HG02678 (cell line): ENCODE data around the gene IQCH.

Experiments used
- ATAC-seq: cut with Tn5 transposase; IDR thresholded peaks from one replicate; pipeline ENCODE4 v1.9.1; 2021; ENCODE audit warnings: mild to moderate bottlenecking, moderate library complexity; ENCODE audit not compliant: unreplicated experiment

Gene IQCH

GRCh38 chr15:67521783-67522568, 267.4 kb downstream of the IQCH start:
- ATAC-seq = no peak

- no peak for ATAC-seq
These were observed 268.7 kb downstream of the IQCH start for GRCh38 chr15:67523330-67523729.

GRCh38 chr15:67524235-67524634, 269.6 kb downstream of the IQCH start:
- no peak for ATAC-seq

- ATAC-seq = no peak
These were observed 273.9 kb downstream of the IQCH start for GRCh38 chr15:67528513-67528912.

- no peak for ATAC-seq
These were observed 276.9 kb downstream of the IQCH start for GRCh38 chr15:67531379-67531914.

GRCh38 chr15:67533873-67534272, 279.3 kb downstream of the IQCH start:
- no peak for ATAC-seq

GRCh38 chr15:67534360-67534759, 279.8 kb downstream of the IQCH start:
- ATAC-seq = no peak

- no peak for ATAC-seq
These were observed 283.2 kb downstream of the IQCH start for GRCh38 chr15:67537771-67538170.

- ATAC-seq = peak; percentile 69
These were observed 288.1 kb downstream of the IQCH start, which contains the start of gene MAP2K5 for GRCh38 chr15:67542420-67543347. Gene MAP2K5 (plus strand): TSS chr15:67542703. CDS start chr15:67543336, 633 bp downstream.

GRCh38 chr15:67543348-67543718, 288.7 kb downstream of the IQCH start:
- ATAC-seq = no peak

GRCh38 chr15:67544475-67544874, 289.9 kb downstream of the IQCH start:
- ATAC-seq = no peak

- no peak for ATAC-seq
These were observed 291.3 kb downstream of the IQCH start for GRCh38 chr15:67545864-67546263.

GRCh38 chr15:67547064-67547463, 292.5 kb downstream of the IQCH start:
- no peak for ATAC-seq

GRCh38 chr15:67547836-67548235, 293.2 kb downstream of the IQCH start:
- ATAC-seq = no peak

GRCh38 chr15:67548236-67548852, 293.8 kb downstream of the IQCH start:
- ATAC-seq = no peak

- ATAC-seq = no peak
These were observed 294.5 kb downstream of the IQCH start for GRCh38 chr15:67548862-67549651.

- no peak for ATAC-seq
These were observed 295.1 kb downstream of the IQCH start for GRCh38 chr15:67549736-67550135.

- ATAC-seq = no peak
These were observed 295.9 kb downstream of the IQCH start for GRCh38 chr15:67550522-67550921.

- no peak for ATAC-seq
These were observed 296.7 kb downstream of the IQCH start for GRCh38 chr15:67551207-67551743.
